GM20000 (cell line): ENCODE results near the gene VASH2.

ENCODE experiments used
- DNase-seq: peaks from one replicate; pipeline ENCODE4 v3.0.0; 2012; ENCODE audit warnings: low spot score
- TF ChIP-seq, protein P1 (sequence below): IDR thresholded peaks from 2 replicates; pipeline ENCODE4 v1.5.1; 2012; ENCODE audit warnings: mild to moderate bottlenecking, control low read depth; ENCODE audit errors: extremely low read depth, missing control alignments

VASH2 gene

DNA sequence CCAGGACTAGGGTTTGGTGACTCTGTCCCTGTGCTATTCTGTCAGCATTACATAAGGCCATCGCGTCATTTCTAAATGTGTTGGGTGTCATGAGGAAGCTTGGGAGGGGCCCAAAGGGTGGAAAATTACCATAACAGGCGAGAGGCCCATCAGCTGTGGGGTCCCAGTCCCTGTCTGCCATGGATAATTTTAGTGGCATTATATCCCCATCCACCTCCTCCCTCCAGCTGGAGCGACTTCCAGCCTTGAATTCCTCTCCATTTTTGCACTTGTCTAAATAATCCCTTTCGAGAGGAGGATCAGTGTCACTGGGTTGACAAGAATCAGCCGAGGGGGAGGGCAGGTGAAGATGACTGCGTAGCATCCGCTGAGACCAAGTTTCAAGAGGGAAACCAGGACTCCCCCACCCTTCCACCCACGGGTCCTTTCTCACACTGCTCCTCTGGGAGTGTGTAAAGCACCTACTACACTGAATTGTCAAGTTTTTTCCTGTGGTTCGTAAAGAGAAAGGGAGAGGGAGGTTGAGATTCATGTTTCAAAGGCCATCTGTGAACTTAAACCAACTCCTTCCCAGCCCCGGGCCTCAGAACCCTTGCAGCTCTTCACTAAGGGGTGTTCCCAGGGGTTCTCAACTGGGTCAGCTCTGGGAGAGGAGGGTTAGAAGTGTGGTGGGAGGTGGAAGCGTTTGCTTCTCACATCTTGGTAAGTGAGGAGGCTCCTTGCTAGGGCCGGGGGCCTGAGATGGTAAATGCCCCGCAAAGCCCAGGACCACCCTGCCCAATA is 29.2 kb downstream of the VASH2 start:
- DNase-seq, result peak; percentile 72
- TF ChIP-seq, protein P1, sequence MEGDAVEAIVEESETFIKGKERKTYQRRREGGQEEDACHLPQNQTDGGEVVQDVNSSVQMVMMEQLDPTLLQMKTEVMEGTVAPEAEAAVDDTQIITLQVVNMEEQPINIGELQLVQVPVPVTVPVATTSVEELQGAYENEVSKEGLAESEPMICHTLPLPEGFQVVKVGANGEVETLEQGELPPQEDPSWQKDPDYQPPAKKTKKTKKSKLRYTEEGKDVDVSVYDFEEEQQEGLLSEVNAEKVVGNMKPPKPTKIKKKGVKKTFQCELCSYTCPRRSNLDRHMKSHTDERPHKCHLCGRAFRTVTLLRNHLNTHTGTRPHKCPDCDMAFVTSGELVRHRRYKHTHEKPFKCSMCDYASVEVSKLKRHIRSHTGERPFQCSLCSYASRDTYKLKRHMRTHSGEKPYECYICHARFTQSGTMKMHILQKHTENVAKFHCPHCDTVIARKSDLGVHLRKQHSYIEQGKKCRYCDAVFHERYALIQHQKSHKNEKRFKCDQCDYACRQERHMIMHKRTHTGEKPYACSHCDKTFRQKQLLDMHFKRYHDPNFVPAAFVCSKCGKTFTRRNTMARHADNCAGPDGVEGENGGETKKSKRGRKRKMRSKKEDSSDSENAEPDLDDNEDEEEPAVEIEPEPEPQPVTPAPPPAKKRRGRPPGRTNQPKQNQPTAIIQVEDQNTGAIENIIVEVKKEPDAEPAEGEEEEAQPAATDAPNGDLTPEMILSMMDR, result no peak

DNA sequence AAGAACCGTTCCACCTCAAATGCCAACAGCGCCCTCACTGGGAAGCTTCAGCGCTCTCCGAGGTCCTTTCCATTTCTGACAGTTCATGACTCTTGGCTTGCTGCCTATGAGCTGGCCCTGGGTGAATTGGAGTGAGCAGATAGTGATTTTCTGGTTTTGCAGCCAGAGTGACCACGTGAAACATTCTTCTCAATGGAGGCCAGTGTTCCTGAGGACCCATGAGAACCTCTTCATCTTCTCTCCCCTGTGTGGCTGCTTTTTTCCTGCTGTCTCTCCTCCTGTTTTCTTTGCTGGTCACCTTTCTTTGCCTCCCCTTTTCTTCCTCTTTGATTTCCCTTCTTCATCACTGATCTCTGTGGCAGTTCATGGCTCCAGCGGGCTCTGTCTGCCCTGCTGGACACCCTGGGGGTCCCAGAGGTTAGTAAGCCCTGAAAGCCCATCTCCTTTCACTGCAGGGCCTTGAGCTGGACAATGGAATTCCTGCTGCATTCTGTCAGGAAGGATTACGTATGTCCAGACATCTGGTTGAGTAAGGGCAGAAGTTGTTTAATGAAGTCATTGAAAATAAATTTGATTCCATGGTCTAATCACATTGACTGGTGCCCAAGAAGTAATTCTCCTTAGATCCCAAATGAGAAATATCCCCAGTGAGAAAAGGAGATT is 29.9 kb downstream of the VASH2 start:
- TF ChIP-seq, protein P1, result no peak
- DNase-seq, result peak; percentile 20

DNA sequence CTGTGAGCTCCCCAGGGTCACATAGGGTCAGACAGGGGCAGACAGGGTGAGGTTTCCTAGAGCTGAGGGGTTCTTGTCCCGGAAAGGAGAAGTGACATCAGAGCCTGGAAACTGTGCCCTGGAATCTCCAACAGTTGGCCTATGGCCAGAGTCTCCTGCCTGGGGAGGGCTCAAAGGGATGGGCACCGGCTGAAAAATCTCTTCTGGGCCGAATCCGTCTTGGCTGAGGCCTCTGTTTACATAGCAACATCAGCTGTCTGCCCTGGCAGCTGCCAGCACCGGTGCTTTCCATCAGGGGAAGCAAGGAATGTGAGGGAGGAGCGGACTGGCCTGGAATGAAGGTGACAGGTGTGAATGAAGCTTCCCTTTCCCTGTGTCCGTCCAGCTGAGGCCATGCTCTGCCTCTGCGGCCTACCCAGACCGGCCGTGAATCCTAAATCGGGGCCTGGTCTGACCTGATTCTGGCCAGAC is 30.7 kb downstream of the VASH2 start:
- no peak for DNase-seq
- TF ChIP-seq, protein P1, result no peak

DNA sequence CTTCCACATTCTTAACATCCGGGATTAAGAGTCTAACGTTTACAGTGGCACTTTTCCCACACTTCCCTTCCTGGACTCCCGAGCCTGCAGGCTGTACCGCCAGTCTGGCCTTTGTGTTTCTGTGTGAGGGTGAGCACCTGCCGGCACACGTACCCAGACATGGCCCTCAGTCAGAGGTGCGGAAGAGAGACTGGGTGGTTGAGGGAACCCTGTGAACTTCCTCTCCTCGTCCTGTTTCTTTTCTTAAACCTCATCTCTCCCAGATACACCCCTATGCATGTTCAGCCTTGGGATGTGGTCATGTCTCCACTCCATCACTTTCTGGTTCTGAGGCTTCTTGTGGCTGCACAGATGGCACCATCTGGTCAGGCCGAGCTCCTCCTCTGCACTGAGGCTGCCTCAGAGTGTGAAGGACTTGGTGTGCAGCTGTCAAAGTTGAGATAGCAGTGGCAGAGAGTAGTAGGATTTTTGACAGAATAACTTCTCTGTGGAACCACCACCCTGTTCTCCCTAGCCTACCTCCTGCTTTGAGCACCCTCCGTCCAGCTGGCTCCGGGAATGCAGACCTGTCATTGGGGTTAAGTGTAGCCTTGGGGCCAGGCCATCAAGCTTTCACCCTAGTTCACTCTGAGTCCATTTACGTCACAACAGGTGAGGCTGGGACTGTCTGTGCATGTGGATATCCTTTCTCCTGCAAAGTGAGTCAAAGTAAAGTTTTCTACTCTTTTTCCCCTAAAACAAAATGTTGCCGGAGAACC is 31.4 kb downstream of the VASH2 start:
- TF ChIP-seq, protein P1, result no peak
- DNase-seq, result peak; percentile 23

DNA sequence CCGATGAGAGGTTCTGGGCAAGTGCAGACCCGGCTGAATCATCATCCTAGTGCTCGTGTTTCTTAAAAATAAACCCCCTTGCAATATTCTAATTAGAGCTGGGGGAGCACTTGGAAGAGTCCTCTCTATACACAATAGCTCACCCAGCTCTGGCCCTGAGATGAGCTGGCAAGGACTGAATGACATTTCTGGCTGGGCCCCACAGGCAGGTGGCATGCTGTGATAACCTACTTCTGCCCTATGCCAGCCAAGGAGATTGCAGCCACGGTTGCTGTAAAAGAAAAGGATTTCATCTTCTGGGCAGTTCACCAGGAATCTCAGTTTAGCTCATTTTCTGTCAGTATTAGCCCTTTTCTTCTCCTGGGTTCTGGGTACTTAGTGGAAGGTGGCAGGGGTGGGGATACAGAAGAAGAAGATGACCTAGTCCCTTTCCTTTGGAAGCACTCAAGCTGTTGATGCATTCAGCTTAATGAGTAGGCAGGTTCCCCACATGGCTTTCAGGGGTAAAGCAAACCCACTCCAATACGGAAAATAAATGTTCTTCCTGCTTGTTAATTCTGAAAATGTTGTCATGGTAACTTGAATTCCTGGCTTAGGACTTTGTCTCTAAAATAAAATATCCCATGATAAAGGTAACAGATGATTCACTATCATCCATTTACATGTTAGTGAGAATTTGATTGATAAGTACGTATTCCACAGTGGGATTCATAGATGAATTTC is 32.2 kb downstream of the VASH2 start:
- TF ChIP-seq, protein P1, result no peak
- no peak for DNase-seq

DNA sequence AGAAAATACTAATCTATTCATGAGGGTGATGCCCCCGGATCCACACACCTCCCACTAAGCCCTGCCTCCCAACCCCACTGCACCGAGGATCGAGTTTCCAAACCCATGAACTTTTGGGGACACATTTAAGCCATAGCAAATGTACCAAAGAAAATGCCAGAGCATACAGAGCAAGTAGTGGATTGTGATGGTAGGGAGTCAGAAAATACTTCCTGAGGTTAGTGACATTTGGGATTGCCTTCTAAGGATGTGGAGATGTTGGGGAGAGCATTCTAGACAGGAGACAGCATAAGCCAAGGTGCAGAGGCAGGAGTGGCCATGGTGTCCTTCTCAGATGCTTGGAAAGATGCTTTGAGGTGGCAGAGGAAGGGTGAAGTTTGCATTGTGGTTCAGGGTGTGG is 33.1 kb downstream of the VASH2 start:
- no peak for DNase-seq
- TF ChIP-seq, protein P1, result no peak
